Activated CD8-positive, alpha-beta T cell treated with anti-CD3 and anti-CD28 coated beads for 36 hours (primary cell): Measurements from ENCODE around the gene KRT35. TPM values are rescaled to one million over a fixed set of nuclear protein-coding genes. Genes with fewer than 3 reads are reported as not detected.

Experiments used
- ATAC-seq: fragments of 200-7000 bp; cut with Tn5 transposase; one replicate; pipeline ENCODE4 v1.10.0; 2021; ENCODE audit warnings: mild to moderate bottlenecking, moderate library complexity
- CTCF ChIA-PET: fragments of 350-600 bp; sonication (Branson Sonifier 250); formaldehyde crosslinking; loops from one replicate; lab custom pipeline; 2021; ENCODE audit warnings: antibody characterized with exemption; lab: Charles Lee
- POLR2A ChIA-PET: fragments of 350-600 bp; sonication (Branson Sonifier 250); formaldehyde crosslinking; loops from one replicate; lab custom pipeline; 2021; ENCODE audit warnings: antibody characterized with exemption; lab: Charles Lee
- DNase-seq: peaks from one replicate; pipeline ENCODE4 v3.0.0-alpha.2; 2020
- H3K27ac Mint-ChIP-seq: one replicate; pipeline ENCODE4 v1.8.0; 2021; ENCODE audit warnings: mild to moderate bottlenecking, mixed read lengths
- H3K27me3 Mint-ChIP-seq: one replicate; pipeline ENCODE4 v1.8.0; 2021; ENCODE audit warnings: mixed read lengths
- H3K36me3 Mint-ChIP-seq: one replicate; pipeline ENCODE4 v1.8.0; 2021; ENCODE audit warnings: low read depth, mixed read lengths
- H3K4me1 Mint-ChIP-seq: one replicate; pipeline ENCODE4 v1.8.0; 2021; ENCODE audit warnings: low read depth, mixed read lengths
- H3K4me3 Mint-ChIP-seq: one replicate; pipeline ENCODE4 v1.8.0; 2021; ENCODE audit warnings: mild to moderate bottlenecking, moderate library complexity, mixed read lengths
- H3K9me3 Mint-ChIP-seq: one replicate; pipeline ENCODE4 v1.8.0; 2021; ENCODE audit warnings: mixed read lengths
- CTCF ChIP-seq: fragments of 200-600 bp; IDR thresholded peaks from one replicate; pipeline ENCODE4 v1.8.0; 2022; ENCODE audit warnings: antibody characterized with exemption, mild to moderate bottlenecking
- intact Hi-C: fragments of 100-400 bp; cut with micrococcal nuclease; formaldehyde crosslinking; loops from one replicate; pipeline ENCODE4 v1.10.0; 2022
- total RNA-seq, 2 experiments: library from RNA; stranded (reverse); gene quantifications; one replicate each; pipeline ENCODE4 v1.2.3, GENCODE V29; 2021

Gene KRT35
- total RNA-seq, 2 experiments from 2014 or later: not detected

GRCh38 chr17:41496803-41497484, 16.0 kb upstream of the KRT35 start:
- peak; percentile 84 for TF ChIP-seq CTCF
- Mint-ChIP-seq H3K9me3 (no peaks in the 10 kb centered on the region), H3K4me1 (peaks cover 6% of the 10 kb centered on the region), H3K36me3 (no peaks in the 10 kb centered on the region), H3K27me3 (peaks cover 2% of the 10 kb centered on the region), H3K4me3 (no peak overlapping the region), H3K27ac (peak overlapping the region; percentile 61)
- intact Hi-C loops: no loop called here
- ChIA-PET POLR2A (no interaction called here), CTCF (interaction anchor here (0.8 to 4.3 kb wide), 4 partner anchors 52 to 586 kb away, joined by 3 to 18 read pairs (median 4); no protein-coding TSS in a partner anchor)
- DNase-seq: peak; percentile 86
- ATAC-seq: peak; percentile 100

- peaks cover 9% of the 10 kb centered on the region for H3K4me1 Mint-ChIP-seq
- CTCF ChIA-PET: interaction anchor here (0.9 to 4.3 kb wide), 3 partner anchors 10 to 169 kb away, joined by 3 to 18 read pairs (median 8); no protein-coding TSS in a partner anchor
- POLR2A ChIA-PET: interaction anchor here (0.6 to 1.1 kb wide), 2 partner anchors 10 to 198 kb away, joined by 3 to 4 read pairs; no protein-coding TSS in a partner anchor
- ATAC-seq (no peak), DNase-seq (no peak)
- H3K4me3 Mint-ChIP-seq: no peak overlapping the region
- no peaks in the 10 kb centered on the region for H3K36me3 Mint-ChIP-seq
- no peak overlapping the region for H3K27ac Mint-ChIP-seq
- no peaks in the 10 kb centered on the region for H3K9me3 Mint-ChIP-seq
- no peak for TF ChIP-seq CTCF
- intact Hi-C loops: no loop called here
- no peaks in the 10 kb centered on the region for H3K27me3 Mint-ChIP-seq
Observed at GRCh38 chr17:41494524-41494923, 13.6 kb upstream of the KRT35 start.

GRCh38 chr17:41492771-41493170, 11.8 kb upstream of the KRT35 start:
- Mint-ChIP-seq H3K27me3 (no peaks in the 10 kb centered on the region), H3K27ac (no peak overlapping the region), H3K9me3 (no peaks in the 10 kb centered on the region), H3K36me3 (no peaks in the 10 kb centered on the region), H3K4me3 (no peak overlapping the region), H3K4me1 (peaks cover 9% of the 10 kb centered on the region)
- DNase-seq (no peak), ATAC-seq (no peak)
- TF ChIP-seq CTCF: no peak
- ChIA-PET POLR2A (no interaction called here), CTCF (interaction anchor here (1.0 to 1.1 kb wide), 2 partner anchors 56 to 75 kb away, joined by 3 read pairs; no protein-coding TSS in a partner anchor)
- intact Hi-C loops: no loop called here

- no peaks in the 10 kb centered on the region for H3K27me3 Mint-ChIP-seq
- H3K9me3 Mint-ChIP-seq: no peaks in the 10 kb centered on the region
- no peaks in the 10 kb centered on the region for H3K36me3 Mint-ChIP-seq
- intact Hi-C loops: no loop called here
- H3K4me1 Mint-ChIP-seq: peaks cover 9% of the 10 kb centered on the region
- no peak overlapping the region for H3K4me3 Mint-ChIP-seq
- ATAC-seq (no peak), DNase-seq (no peak)
- ChIA-PET CTCF (interaction anchor here (1.0 to 1.9 kb wide), 3 partner anchors 56 to 75 kb away, joined by 3 to 7 read pairs (median 3); no protein-coding TSS in a partner anchor), POLR2A (no interaction called here)
- TF ChIP-seq CTCF: no peak
- H3K27ac Mint-ChIP-seq: no peak overlapping the region
Observed at GRCh38 chr17:41492351-41492750, 11.4 kb upstream of the KRT35 start.

GRCh38 chr17:41491476-41491875, 10.5 kb upstream of the KRT35 start:
- no peak for TF ChIP-seq CTCF
- Mint-ChIP-seq H3K4me1 (peaks cover 2% of the 10 kb centered on the region), H3K36me3 (no peaks in the 10 kb centered on the region), H3K9me3 (no peaks in the 10 kb centered on the region), H3K27ac (no peak overlapping the region), H3K27me3 (no peaks in the 10 kb centered on the region), H3K4me3 (no peak overlapping the region)
- DNase-seq: no peak
- ChIA-PET CTCF (interaction anchor here (1.5 to 1.9 kb wide), 2 partner anchors 57 to 171 kb away, joined by 5 to 7 read pairs; no protein-coding TSS in a partner anchor), POLR2A (interaction anchor here (1.1 kb wide), 1 partner anchor 25 kb away, joined by 3 read pairs; the partner anchor contains the start of gene KRT32)
- intact Hi-C loops: no loop called here
- ATAC-seq: no peak
